DMS79 treated with DMSO at 0.1 percent for 48 hours (cell line): ENCODE data around the gene UBE2C.
A peak's percentile ranks its signal among the peaks of the same experiment; 100 is the strongest.
"Not testable (repeated sequence)": the region's sequence is repeated elsewhere in the genome, so short reads cannot be mapped to it uniquely, and the experiment has no call there.

Source experiments
- DNase-seq: peaks from one replicate; lab custom pipeline; 2025; lab: John Stamatoyannopoulos, UW

UBE2C gene

DNA sequence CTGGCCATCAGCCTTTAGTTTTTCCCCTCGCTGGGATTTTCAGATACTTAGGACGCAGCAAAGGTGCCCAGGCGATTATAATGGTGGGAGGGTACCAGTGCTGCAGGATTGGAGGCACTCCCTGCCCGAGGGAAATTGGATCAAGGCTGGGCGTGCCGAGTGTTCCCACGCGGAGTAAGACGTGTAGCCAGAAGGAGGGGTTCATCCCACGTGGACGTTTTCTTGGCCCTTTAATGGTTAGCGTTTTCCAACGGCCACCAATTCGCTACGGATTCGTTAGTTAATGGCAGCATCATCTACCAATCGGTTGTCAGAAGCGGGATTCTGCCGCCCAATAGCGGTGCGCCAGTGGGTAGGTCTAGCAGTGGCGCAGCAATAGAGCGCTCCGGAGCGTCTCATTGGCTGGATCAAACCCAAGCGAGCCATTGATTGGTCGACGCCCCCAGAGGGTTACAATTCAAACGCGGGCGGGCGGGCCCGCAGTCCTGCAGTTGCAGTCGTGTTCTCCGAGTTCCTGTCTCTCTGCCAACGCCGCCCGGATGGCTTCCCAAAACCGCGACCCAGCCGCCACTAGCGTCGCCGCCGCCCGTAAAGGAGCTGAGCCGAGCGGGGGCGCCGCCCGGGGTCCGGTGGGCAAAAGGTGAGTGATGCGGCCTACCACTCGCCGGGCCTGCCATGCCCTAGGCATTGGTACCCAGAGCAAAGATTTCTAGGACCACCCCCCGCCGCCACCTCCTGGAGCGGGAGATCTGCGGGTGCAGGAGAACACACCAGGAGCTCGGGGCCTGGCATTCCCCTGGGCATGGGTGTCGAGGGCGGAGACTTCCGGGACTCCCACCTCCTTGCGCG lies at the start of gene UBE2C:
Gene UBE2C (plus strand): TSS at position 488 of the 849 bp plus-strand sequence. CDS start 52 bp downstream, at position 540.
- peak; percentile 86 for DNase-seq

DNA sequence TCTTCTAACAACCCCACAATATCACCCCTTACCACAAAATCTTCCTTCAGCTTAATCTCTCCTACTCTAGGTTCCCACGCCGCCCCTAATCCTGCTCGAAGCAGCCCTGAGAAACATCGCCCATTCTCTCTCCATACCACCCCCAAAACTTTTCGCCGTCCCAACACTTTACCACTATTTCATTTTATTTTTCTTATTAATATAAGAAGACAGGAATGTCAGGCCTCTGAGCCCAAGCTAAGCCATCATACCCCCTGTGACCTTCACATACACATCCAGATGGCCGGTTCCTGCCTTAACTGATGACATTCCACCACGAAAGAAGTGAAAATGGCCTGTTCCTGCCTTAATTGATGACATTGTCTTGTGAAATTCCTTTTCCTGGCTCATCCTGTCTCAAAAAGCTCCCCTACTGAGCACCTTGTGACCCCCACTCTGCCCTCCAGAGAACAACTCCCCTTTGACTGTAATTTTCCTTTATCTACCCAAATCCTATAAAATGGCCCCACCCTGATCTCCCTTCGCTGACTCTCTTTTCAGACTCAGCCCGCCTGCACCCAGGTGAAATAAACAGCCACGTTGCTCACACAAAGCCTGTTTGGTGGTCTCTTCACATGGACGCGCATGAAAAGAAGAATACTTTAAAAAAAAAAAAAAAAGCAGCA lies 47.7 kb upstream of the UBE2C start:
- not testable (repeated sequence) for DNase-seq

DNA sequence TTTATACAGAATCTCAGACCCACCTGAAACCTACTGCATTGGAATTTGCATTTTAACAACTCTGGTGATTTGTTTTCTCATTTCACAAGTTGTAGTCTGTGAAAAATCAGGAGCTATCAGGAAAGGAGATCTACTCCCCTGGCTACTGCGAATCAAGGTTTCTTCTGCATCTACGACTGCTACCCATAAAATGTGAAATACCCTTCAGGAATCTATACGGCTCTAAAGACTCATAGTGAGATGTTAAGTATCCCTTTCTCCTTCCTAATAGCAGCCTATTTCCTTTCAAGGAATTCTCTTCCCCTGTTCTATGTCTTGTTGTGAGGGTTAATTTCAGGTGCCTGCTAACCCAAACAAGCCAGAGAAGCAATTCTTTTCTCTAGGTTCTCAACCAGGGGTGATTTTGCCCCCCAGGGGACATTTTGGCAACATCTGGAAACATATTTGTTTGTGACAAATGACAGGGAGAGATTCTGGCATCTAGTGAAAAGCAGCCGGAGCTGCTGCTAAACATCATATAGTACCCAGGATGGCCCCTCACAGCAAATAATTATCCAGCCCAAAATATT lies 47.1 kb upstream of the UBE2C start:
- DNase-seq = no peak

DNA sequence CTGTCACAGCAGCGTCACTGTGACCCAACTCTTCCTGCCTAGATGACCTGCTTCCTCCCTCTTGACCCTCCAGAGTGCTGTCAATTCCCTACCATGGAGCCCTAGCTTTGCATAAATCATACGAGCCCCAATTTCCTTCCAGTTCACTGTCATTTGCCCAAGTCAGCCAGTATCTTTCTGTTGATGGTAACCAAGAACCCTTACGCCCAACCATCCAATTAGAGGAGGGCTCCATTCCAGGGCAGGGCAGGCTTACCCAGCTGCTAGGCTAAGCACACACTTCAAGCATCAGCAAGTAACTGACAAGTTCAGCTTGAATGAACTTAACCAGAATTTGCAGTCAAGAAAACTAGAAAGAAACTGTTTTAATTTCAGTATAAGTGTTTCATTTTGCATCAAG lies 46.5 kb upstream of the UBE2C start:
- no peak for DNase-seq

DNA sequence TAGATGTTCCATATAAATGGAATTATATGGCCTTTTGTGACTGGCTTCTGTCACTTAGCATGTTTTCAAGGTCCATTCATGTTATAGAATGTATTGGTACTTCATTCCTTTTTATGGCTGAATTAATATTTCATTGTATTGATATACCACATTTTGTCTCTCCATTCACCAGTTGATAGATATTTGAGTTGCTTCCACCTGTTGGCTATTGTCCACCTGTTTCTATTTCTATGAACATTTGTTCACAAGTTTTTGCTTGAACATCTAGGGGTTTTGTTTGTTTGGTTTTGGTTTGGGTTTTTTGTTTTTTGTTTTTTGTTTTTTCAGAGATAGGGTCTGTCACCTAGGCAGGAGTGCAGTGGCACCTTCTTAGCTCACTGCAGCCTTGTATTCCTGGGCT lies 44.0 kb upstream of the UBE2C start:
- no peak for DNase-seq

DNA sequence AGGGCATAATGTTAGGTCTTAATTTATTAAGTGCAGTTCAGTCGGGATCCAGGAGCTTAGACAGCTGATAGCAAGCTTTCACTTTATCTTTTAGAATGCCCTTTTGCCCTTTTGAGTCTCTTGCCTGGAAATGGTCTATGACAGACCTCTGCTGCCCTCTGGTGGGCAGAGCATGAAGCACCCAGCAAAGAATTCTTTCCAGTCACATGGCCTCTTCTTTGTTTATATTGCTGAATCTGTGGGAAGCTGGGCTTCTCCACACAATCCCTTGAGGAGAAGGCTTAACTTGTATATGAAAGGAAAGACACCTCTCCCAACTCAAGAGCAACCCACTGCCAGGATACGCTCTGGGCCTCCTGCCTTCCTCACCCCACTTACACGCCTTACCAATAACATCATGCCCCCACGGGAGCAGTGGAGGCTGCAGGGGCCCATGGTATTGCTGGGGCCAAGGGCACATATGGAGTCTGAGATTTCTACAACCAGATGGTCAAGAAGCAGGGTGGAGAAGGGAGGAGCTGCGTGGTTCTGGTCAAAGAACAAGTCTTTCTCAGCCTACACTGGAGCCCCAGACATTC lies 41.2 kb upstream of the UBE2C start:
- peak; percentile 39 for DNase-seq

DNA sequence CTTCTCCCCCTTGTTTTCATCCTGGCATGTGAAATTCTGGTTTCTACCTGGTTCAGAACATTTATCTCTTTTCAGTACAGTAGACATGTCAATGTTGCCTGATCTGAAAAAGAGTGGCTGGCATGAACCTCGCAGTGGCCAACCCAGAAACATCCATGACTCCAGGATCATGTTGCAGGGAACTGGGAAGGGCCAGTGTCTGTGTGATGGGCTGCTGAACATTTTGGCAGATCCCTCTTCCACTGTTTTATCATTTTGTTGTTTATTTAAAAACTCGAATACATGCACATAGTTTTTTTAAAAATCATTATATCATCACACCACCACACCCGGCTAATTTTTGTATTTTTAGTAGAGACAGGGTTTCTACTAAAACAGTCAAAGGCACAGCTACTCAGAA lies 39.8 kb upstream of the UBE2C start:
- DNase-seq = no peak

DNA sequence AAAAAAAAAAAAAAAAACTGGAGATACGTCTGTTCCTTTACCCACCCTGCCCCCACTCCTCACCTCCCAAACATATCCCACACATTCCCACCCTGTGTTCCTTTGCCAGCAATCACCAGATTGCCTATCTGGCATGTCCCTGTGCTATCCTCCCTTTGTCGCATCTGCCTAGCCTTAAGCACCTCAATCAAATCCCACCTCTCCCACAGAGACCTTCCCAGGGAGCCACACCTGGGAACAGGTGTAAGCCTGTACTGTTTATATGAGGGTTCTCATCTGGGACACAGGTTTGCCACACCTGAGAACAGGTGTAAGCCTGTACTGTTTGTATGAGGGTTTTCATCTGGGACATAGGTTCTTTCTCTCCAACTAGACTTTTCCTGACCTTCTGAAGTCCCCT lies 37.5 kb upstream of the UBE2C start:
- DNase-seq = no peak

DNA sequence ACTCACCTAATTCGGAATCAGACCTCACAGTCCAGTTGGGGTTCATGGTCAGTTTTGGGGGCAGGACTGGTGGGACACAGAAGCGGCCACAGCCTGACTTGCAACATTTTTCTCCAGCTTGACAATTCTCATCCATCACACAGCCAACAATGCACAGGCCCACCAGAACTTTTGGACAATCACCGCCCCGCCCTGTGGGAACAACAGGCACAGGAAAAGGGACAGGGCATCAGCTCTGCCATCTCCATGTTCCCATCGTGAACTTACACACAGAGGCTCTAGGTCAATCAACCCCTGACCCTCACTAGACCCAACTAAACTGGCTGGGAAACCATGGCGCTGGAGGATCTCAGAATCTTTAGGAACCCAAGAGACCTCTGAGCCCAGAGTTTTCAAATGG lies 37.0 kb upstream of the UBE2C start:
- no peak for DNase-seq

DNA sequence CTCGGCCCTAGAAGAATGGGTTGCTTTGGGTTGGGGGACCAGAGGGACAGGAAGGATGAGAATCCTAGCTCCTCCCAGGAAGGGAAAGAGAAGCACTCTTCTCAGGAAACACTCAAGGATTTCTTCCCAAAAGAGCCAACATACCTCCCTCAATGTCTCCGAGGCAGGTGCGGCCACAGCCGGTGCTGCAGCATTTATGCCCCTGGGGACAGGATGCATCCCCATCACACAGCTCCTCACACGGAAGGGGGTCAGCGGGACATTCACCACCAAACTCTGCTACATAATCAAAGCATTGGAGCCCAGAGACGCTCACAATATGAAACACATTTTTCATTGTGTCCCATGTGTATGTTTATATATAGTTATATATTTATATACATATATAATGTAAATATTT lies 35.5 kb upstream of the UBE2C start:
- DNase-seq = no peak

DNA sequence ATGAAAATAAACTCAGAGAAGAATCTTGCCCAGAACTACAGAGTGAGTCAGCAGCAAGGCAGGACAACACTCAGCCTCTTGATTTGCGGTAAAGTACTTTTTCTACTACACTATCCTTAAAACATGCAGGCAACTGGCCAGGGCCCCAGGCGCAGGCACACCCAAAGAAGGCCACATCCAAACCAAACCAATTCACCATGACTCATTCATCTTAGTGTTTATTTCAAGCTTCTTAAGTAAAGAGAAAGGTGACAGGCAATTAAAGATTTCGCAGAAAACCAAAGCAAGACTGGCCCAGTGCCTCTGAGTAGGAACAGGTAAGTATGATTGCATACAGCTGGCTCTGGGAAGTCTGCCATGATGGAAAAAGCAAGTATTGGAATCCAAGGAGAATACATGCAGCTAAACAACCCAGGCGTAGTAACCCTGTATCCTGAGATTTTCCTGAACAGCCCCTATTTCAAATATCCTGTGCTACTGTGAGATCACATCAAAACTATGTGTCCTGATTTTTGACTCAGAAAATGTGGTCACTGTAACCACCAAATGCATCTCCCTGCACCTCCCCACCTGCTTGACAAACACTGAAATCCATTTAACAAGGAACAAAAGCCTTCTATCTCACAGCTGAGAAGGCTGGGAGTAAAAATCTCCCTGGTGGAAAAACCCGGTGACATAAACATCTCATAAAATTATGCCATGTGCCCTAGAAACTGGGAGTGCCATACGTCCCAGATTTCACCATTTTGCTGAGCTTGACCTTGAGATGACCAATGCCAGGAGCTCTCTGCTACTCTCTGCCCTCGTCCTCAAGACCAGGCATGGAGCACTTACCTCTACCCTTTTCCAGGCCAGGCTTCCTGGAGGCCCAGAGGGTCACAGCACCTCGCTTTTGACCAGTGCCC lies 33.2 kb upstream of the UBE2C start:
- DNase-seq = peak; percentile 51

DNA sequence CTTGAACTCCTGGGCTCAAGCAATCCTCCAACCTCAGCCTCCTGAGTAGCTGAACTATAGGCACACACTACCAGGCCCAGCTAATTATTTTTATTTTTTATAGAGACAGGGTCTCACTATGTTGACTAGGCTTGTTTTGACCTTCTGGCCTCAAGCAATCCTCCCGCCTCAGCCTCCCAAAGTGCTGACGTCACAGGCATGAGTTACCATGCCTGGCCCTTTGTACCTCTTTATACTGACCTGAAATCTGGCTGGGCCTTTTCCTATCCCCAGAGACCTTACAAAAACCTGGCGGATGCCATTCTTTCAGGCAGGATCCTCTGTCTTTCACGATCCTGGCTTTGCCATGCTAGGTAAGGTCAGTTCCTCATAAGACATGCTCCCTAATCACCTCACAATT lies 32.3 kb upstream of the UBE2C start:
- no peak for DNase-seq

DNA sequence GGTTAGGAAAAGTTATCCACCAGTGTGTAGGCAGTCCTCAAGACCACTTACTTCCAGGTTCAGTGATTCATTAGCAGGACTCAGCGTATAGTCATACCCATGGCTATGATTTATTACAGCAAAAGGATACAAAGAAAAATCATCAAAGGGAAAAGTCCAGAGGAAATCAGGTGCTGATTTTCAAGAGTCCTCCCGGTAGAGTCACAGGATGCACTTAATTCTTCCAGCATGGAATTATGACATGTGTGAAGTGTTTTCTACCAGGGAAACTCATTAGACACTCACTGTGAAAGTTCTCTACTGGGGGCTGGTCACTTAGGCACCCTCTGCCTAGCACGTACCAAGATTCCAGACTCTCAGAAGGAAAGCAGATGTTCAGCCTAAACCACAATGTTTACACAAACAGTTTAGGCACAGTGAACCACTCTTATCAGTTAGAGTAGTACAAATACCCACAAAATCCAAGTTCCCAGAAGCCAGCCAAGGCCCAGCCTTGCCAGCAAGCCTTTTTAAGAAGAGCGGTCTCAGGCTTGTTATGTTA lies 31.0 kb upstream of the UBE2C start:
- DNase-seq = peak; percentile 28

DNA sequence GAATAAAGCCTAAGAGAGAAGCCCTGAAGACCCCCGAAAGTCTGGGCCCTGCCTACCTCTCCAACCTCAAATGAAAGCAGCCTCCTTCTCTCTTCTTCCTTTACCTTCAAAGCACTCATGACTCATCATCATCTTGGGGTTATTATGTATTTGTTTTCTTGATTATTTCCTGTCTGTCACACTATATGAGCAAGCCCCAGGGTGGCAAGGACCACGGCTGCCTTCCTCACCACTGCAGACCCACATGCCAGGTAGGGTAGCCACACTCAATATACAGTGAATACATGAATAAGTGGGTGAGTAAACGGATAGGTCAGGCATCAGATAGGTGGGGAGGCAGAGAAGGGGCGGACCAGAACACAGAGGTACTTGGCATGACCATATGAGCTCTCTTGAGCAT lies 29.6 kb upstream of the UBE2C start:
- DNase-seq = no peak

DNA sequence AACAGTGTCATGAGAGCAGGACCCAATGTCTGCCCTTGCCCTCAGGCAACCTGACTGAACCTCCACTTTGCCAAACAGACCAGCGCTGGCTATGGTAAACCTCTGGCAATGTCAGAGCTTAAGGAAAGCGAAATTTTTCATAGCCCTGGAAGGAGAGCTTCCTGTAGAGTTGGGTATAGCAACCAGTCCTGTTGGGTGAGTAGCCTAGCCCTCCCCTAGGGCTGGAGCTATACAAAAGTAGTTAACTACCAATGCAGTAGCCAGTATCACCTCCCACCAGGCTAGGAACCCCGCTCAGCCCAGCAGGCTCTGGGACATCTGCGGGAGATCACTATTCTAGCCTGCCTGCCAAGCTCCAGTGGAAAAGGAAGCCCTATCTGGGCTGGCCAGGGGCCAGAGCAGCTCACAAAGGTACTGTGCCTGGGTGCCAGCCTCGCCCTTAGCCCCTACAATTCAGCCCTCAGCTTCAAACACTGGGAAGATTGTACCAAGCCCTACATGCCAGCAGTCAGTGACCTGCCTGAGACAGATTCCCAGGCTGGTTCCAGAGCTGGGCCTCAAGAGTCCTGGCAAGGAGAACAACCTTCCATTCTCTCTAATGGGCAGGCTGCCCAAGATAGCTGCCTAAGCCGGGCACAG lies 28.7 kb upstream of the UBE2C start:
- no peak for DNase-seq

DNA sequence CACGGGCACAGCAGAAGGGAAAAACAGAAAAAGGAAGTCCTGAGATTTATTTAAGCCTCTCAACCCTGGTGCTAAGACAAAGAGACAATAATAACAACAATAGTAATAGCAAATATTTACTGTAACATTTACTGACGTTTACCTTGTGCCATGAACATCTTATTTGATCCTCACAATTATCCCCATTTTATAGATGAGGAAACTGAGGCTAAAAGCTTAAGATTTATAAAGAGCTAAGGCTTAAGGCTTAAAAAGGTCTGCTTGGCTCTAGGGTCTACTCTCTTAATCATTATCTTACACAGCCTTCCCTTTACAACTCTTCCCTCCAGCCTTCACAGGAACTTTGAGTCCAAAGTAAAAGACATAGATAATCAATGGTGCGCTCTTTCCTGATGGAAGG lies 24.1 kb upstream of the UBE2C start:
- DNase-seq = no peak

DNA sequence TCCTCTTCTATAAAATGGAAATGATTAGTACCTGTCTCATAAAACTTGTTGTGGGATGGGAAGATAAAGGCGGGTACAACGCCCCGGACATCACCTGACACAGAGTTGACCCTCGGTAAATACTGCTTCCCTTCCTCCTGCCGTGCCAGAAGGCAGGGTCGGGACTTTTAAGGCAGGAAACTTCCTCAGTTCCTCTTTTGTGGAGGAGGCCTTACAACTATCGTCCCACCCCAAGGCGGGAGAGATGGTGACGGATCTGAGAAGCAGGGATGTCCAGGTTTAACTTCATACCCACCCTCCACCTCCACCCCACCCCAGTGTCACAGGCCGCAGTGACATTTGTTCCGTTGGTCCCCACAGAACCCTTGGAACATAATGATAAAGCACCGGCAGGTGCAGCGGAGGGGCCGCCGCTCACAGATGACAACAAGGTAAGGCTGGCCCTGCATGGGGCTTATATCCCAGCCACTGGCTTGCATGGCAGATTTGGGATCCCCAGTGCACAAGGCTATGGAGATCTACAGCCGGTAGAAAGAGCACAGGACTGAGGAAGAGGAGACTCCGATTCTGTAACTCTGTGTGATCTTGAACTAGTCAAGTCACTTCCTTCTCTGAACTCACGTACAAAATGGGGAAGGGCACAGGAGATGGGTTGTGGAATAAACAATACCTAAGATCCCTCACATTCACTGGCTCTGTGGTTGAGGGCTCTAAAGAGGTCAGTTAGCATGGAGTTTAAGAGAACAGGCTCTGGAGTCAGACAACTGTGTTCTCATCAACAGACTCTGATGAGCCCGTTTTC lies 19.9 kb upstream of the UBE2C start:
- no peak for DNase-seq

DNA sequence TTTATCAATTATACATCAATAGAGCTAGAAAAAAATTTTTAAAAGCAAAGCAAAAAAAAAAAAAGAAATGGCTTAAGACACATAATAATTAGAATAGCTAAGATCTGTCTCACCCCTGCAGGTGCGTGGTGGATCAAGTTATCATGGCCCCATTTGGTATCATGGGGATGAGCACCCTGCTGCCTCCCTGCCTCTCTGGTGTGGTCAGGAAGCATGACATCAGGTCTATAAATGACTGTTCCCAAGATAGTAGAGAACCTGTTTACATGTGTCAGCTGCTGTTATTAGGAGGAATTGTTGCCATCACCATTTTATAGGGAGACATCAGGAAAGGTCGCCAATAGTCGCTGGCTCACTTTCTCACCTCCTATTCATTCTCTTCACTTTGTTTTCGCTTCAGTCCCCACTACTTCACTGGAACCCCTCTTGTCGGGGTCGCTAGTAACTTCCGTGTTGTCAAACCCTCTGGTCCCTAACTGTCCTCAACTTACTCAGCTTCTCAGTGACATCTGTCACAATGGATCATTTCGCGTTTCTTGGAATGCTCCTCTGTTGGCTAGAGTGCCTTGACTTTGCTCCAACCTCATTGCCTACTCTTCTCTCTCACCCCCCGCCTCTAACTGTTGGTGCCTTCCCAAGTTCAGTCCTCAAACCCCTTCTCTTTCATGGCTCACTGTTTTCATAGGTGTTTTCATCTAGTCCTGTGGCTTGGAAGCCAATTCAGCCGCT lies 15.9 kb upstream of the UBE2C start:
- DNase-seq = no peak

DNA sequence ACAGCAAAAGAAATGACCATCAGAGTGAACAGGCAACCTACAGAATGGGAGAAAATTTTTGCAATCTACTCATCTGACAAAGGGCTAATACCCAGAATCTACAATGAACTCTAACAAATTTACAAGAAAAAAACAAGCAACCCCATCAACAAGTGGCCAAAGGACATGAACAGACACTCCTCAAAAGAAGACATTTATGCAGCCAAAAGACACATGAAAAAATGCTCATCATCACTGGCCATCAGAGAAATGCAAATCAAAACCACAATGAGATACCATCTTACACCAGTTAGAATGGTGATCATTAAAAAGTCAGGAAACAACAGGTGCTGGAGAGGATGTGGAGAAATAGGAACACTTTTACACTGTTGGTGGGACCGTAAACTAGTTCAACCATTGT lies 14.9 kb upstream of the UBE2C start:
- DNase-seq = not testable (repeated sequence)
